Measurements from ENCODE around the gene CPTP. TPM values are rescaled to one million over a fixed set of nuclear protein-coding genes. Genes with fewer than 3 reads are reported as not detected.

CPTP gene
- total RNA-seq, 1 donor from 2014 or later, result 17.5 TPM

DNA sequence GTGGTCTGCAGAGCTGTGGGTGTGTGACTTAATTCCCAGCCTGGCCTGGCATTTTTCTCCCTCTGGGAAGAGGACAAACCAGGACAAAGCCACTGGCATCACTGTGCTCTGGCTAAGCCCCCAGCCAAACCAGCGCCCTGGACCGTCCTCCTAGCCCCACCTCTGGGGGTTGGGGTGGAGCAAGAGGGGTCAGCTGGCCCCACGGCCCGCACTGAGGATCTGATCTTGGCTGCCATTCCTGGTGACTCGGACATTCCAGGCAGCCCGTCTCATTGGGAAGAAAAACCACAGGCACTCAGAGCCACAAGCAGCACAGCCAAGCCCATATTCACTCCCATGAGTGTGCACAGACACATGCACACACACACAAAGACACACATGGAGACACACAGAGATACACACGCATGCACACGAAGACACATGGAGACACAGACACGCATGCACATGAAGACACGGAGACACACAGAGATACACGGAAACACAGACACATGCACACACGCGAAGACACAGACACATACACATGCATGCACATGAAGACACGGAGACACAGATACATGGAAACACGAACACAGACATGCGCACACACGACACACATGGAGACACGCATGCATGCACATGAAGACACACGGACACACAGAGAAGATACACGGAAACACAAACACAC lies 36.0 kb downstream of the CPTP start:
- peaks cover 14% of the 10 kb centered on the region for H3K4me1 Mint-ChIP-seq (ENCODE audit: low read depth)
- peaks cover 10% of the 10 kb centered on the region for H3K27me3 Mint-ChIP-seq
- no peak overlapping the region for H3K4me3 Mint-ChIP-seq (ENCODE audit: low read depth)
- no peaks in the 10 kb centered on the region for H3K36me3 Mint-ChIP-seq (ENCODE audit: insufficient read depth)
- peak; percentile 8 for DNase-seq (ENCODE audit: low spot score, unreplicated experiment)
- TF ChIP-seq, protein P1, sequence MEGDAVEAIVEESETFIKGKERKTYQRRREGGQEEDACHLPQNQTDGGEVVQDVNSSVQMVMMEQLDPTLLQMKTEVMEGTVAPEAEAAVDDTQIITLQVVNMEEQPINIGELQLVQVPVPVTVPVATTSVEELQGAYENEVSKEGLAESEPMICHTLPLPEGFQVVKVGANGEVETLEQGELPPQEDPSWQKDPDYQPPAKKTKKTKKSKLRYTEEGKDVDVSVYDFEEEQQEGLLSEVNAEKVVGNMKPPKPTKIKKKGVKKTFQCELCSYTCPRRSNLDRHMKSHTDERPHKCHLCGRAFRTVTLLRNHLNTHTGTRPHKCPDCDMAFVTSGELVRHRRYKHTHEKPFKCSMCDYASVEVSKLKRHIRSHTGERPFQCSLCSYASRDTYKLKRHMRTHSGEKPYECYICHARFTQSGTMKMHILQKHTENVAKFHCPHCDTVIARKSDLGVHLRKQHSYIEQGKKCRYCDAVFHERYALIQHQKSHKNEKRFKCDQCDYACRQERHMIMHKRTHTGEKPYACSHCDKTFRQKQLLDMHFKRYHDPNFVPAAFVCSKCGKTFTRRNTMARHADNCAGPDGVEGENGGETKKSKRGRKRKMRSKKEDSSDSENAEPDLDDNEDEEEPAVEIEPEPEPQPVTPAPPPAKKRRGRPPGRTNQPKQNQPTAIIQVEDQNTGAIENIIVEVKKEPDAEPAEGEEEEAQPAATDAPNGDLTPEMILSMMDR (IDR thresholded peaks at IDR 0.05; ENCODE audit: unreplicated experiment), result no peak
- H3K27ac Mint-ChIP-seq, result peak overlapping the region; percentile 50
- H3K9me3 Mint-ChIP-seq (ENCODE audit: low read depth), result no peaks in the 10 kb centered on the region

DNA sequence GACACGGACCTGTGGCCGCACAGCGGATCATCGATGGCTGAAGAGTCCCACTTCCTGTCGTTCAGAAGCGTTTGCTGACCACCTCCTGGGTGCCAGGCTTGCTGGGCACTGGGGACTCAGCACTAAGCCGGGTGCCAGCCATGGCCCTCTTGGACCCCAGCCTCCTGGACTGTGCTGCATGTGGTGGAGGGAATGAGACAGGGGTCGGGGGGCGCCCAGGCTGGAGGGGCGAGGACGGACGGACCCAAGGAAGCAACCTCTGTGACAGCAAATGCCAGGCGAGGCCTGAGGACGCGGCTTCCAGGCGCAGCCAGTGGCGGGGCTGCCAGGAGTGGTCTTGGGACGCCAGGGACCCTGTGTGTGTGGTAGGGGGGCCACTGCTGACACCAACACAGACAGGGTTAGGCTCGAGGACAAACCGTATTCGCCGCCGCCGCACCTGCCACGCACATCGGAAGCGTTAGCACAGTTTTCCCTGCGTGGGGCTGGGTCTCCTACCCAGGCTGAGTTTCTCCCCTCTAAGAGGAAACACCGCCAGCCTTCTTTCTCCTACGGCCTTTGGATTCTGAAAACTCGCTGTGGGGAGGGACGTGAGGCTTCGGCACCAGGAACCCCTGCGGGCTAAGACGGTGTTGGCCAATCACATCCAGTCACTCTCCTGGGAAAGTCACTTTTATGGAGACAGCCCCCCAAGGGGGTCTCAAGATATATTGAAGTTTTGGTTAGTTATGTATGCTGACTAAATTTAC lies 36.8 kb downstream of the CPTP start:
- Mint-ChIP-seq H3K9me3 (ENCODE audit: low read depth) (no peaks in the 10 kb centered on the region), H3K36me3 (ENCODE audit: insufficient read depth) (no peaks in the 10 kb centered on the region), H3K27me3 (peaks cover 10% of the 10 kb centered on the region), H3K27ac (no peak overlapping the region), H3K4me1 (ENCODE audit: low read depth) (peaks cover 14% of the 10 kb centered on the region), H3K4me3 (ENCODE audit: low read depth) (no peak overlapping the region)
- TF ChIP-seq, protein P1 (IDR thresholded peaks at IDR 0.05; ENCODE audit: unreplicated experiment), result no peak
- peak; percentile 7 for DNase-seq (ENCODE audit: low spot score, unreplicated experiment)

DNA sequence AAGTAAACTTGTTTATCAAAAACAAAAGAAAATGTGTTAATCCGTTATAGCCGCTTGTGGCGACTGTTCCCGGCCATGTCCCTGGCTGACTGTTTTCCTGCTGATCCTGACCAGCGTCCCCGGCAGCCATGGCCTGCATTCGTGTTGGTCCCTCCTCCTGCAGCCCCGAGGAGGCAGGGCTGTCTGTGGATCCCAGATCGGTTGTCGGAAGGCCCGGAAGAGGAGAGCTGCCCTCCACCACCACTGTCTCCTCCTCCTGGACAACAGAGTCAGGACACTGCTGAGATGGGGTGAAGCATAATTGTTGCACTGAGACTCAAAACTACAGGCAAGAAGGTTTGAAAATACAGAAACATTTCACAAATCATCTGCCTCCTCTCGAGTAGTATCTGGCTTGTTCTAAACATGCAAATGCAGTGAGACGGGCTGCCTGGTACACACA lies 37.4 kb downstream of the CPTP start:
- peaks cover 14% of the 10 kb centered on the region for H3K4me1 Mint-ChIP-seq (ENCODE audit: low read depth)
- H3K27me3 Mint-ChIP-seq, result peaks cover 10% of the 10 kb centered on the region
- no peaks in the 10 kb centered on the region for H3K36me3 Mint-ChIP-seq (ENCODE audit: insufficient read depth)
- TF ChIP-seq, protein P1 (IDR thresholded peaks at IDR 0.05; ENCODE audit: unreplicated experiment), result no peak
- H3K4me3 Mint-ChIP-seq (ENCODE audit: low read depth), result no peak overlapping the region
- H3K27ac Mint-ChIP-seq, result no peak overlapping the region
- peak; percentile 8 for DNase-seq (ENCODE audit: low spot score, unreplicated experiment)
- H3K9me3 Mint-ChIP-seq (ENCODE audit: low read depth), result no peaks in the 10 kb centered on the region

DNA sequence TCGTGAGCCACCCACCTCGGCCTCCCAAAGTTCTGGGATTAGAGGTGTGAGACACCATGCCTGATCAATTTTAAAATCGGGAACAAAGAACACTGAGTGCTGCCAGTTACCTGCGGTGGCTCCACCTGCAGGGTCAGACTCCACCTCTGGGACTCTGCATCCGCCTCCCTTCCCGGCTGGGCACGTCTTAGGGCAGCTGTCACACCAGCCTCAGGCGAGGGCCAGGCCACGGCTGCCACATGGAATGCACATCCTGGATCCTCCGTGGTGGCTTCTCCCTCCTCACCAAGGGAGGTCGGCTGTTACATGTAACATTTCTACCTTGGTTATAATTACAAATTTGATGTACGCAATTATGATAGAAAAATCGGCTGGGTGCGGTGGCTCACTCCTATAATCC lies 39.7 kb downstream of the CPTP start:
- no peak for DNase-seq (ENCODE audit: low spot score, unreplicated experiment)
- no peak overlapping the region for H3K27ac Mint-ChIP-seq
- no peak overlapping the region for H3K4me3 Mint-ChIP-seq (ENCODE audit: low read depth)
- H3K27me3 Mint-ChIP-seq, result peaks cover 10% of the 10 kb centered on the region
- no peaks in the 10 kb centered on the region for H3K9me3 Mint-ChIP-seq (ENCODE audit: low read depth)
- TF ChIP-seq, protein P1 (IDR thresholded peaks at IDR 0.05; ENCODE audit: unreplicated experiment), result no peak
- H3K4me1 Mint-ChIP-seq (ENCODE audit: low read depth), result peaks cover 5% of the 10 kb centered on the region
- no peaks in the 10 kb centered on the region for H3K36me3 Mint-ChIP-seq (ENCODE audit: insufficient read depth)

DNA sequence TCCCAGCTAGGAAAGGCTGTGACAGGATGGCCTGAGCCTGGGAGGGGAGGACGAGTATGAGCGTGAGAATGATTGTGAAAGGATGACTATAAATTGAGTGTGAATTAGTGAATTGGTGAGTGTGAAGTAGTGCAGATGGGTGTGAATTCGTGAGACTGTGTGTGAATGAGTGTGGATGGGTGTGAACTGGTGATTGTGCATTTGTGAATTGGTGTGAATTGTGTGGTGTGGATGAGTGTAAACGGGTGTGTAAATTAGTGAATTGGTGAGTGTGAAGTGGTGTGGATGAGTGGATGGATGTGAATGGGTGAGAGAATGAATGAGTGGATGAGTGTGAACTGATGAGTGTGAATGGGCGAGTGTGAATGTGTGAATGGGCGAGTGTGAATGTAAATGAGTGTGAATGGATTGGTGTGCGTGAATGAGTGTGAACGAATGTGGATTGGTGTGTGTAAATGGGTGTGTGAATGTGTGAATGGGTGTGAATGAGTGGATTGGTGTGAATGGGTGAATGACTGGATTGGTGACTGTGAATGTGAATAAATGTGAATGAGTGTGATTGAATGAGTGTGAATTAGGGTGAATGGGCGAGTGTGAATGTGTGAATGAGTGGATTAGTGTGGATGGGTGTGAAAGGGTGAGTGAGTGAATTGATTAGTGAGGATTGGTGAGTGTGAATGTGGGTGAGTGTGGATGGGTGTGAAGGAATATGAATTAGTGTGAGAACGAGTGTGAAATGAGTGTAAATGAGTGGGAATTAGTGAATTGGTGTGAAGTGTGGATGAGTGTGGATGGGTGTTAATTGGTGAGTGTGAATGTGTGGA lies 41.5 kb downstream of the CPTP start:
- Mint-ChIP-seq H3K36me3 (ENCODE audit: insufficient read depth) (no peaks in the 10 kb centered on the region), H3K4me3 (ENCODE audit: low read depth) (no peak overlapping the region), H3K9me3 (ENCODE audit: low read depth) (no peaks in the 10 kb centered on the region), H3K27me3 (peaks cover 4% of the 10 kb centered on the region), H3K27ac (no peak overlapping the region), H3K4me1 (ENCODE audit: low read depth) (peaks cover 2% of the 10 kb centered on the region)
- TF ChIP-seq, protein P1 (IDR thresholded peaks at IDR 0.05; ENCODE audit: unreplicated experiment), result no peak
- no peak for DNase-seq (ENCODE audit: low spot score, unreplicated experiment)

All from progenitor cell of endocrine pancreas (in vitro differentiated cells).